ENCODE results near the gene DMGDH.

Gene DMGDH

GRCh38 chr5:79070350-79070667 lies 835 bp upstream of the DMGDH start:
- no peak for DNase-seq (ENCODE audit: low read depth in 2 of 2)

GRCh38 chr5:79062436-79062835 lies 7.0 kb downstream of the DMGDH start:
- no peak for DNase-seq (ENCODE audit: low read depth in 2 of 2)

- no peak for DNase-seq (ENCODE audit: low read depth in 2 of 2)
Measured at GRCh38 chr5:79059674-79060073, 9.8 kb downstream of the DMGDH start.

GRCh38 chr5:79056847-79057246 lies 12.6 kb downstream of the DMGDH start:
- no peak for DNase-seq (ENCODE audit: low read depth in 2 of 2)

GRCh38 chr5:79055017-79055416 lies 14.5 kb downstream of the DMGDH start:
- no peak for DNase-seq (ENCODE audit: low read depth in 2 of 2)

- DNase-seq (ENCODE audit: low read depth in 2 of 2): no peak
Measured at GRCh38 chr5:79053321-79053720, 16.2 kb downstream of the DMGDH start.

GRCh38 chr5:79050498-79050897 lies 19.0 kb downstream of the DMGDH start:
- no peak for DNase-seq (ENCODE audit: low read depth in 2 of 2)

GRCh38 chr5:79048437-79048836 lies 21.0 kb downstream of the DMGDH start:
- DNase-seq (ENCODE audit: low read depth in 2 of 2): no peak

- no peak for DNase-seq (ENCODE audit: low read depth in 2 of 2)
Measured at GRCh38 chr5:79047199-79047598, 22.3 kb downstream of the DMGDH start.

- no peak for DNase-seq (ENCODE audit: low read depth in 2 of 2)
Measured at GRCh38 chr5:79042188-79042587, 27.3 kb downstream of the DMGDH start.

- no peak for DNase-seq (ENCODE audit: low read depth in 2 of 2)
Measured at GRCh38 chr5:79036769-79037168, 32.7 kb downstream of the DMGDH start.

- DNase-seq (ENCODE audit: low read depth in 2 of 2): no peak
Measured at GRCh38 chr5:79035237-79035636, 34.2 kb downstream of the DMGDH start.

GRCh38 chr5:79032782-79033181 lies 36.7 kb downstream of the DMGDH start:
- DNase-seq (ENCODE audit: low read depth in 2 of 2): no peak

- no peak for DNase-seq (ENCODE audit: low read depth in 2 of 2)
Measured at GRCh38 chr5:79032031-79032695, 37.3 kb downstream of the DMGDH start.

- DNase-seq (ENCODE audit: low read depth in 2 of 2): no peak
Measured at GRCh38 chr5:79031485-79031867, 38.0 kb downstream of the DMGDH start.

- DNase-seq (ENCODE audit: low read depth in 2 of 2): no peak
Measured at GRCh38 chr5:79030663-79031484, 38.6 kb downstream of the DMGDH start.

GRCh38 chr5:79025054-79025472 lies 44.4 kb downstream of the DMGDH start:
- DNase-seq (ENCODE audit: low read depth in 2 of 2): peak; percentile 25 to 41

GRCh38 chr5:79023947-79024346 lies 45.5 kb downstream of the DMGDH start:
- no peak for DNase-seq (ENCODE audit: low read depth in 2 of 2)

- DNase-seq (ENCODE audit: low read depth in 2 of 2): no peak
Measured at GRCh38 chr5:79023348-79023747, 46.1 kb downstream of the DMGDH start.

- no peak for DNase-seq (ENCODE audit: low read depth in 2 of 2)
Measured at GRCh38 chr5:79022771-79023170, 46.7 kb downstream of the DMGDH start.

- DNase-seq (ENCODE audit: low read depth in 2 of 2): no peak
Measured at GRCh38 chr5:79021753-79022152, 47.7 kb downstream of the DMGDH start.

- peak; percentile 2 to 9 for DNase-seq (ENCODE audit: low read depth in 2 of 2)
Measured at GRCh38 chr5:79020861-79021561, 48.5 kb downstream of the DMGDH start.

- no peak for DNase-seq (ENCODE audit: low read depth in 2 of 2)
Measured at GRCh38 chr5:79014631-79015030, 54.8 kb downstream of the DMGDH start.

All from stimulated activated CD8-positive, alpha-beta memory T cell treated with anti-CD3 and anti-CD28 coated beads, Interleukin-2, amount 100 ng/mL, for 48 hours (primary cell).